HG03108 (cell line): Measurements from ENCODE around the gene SEMA4C.

Source experiments
- ATAC-seq: cut with Tn5 transposase; IDR thresholded peaks from one replicate; pipeline ENCODE4 v1.9.1; 2021; ENCODE audit warnings: moderate library complexity; ENCODE audit not compliant: unreplicated experiment

Gene SEMA4C

GRCh38 chr2:96882906-96883305, 13.0 kb upstream of the SEMA4C start:
- ATAC-seq = no peak

- ATAC-seq = no peak
Measured at GRCh38 chr2:96882230-96882629, 12.3 kb upstream of the SEMA4C start.

GRCh38 chr2:96881349-96882195, 11.7 kb upstream of the SEMA4C start:
- no peak for ATAC-seq

GRCh38 chr2:96880891-96881273, 11.0 kb upstream of the SEMA4C start:
- no peak for ATAC-seq

GRCh38 chr2:96879545-96880040, 9.7 kb upstream of the SEMA4C start:
- ATAC-seq = no peak

- no peak for ATAC-seq
Measured at GRCh38 chr2:96878796-96879544, 9.1 kb upstream of the SEMA4C start.

- no peak for ATAC-seq
Measured at GRCh38 chr2:96878171-96878570, 8.3 kb upstream of the SEMA4C start.

GRCh38 chr2:96877631-96878092, 7.8 kb upstream of the SEMA4C start:
- ATAC-seq = no peak

- no peak for ATAC-seq
Measured at GRCh38 chr2:96877042-96877451, 7.2 kb upstream of the SEMA4C start.

GRCh38 chr2:96876269-96877041, 6.6 kb upstream of the SEMA4C start:
- no peak for ATAC-seq

- no peak for ATAC-seq
Measured at GRCh38 chr2:96875498-96876268, 5.8 kb upstream of the SEMA4C start.

- ATAC-seq = peak; percentile 44
Measured at GRCh38 chr2:96874198-96874831, 4.4 kb upstream of the SEMA4C start.

GRCh38 chr2:96873651-96874096, 3.8 kb upstream of the SEMA4C start:
- ATAC-seq = no peak

- no peak for ATAC-seq
Measured at GRCh38 chr2:96872591-96873349, 2.9 kb upstream of the SEMA4C start.

GRCh38 chr2:96870626-96871255, 861 bp upstream of the SEMA4C start:
- no peak for ATAC-seq

GRCh38 chr2:96869281-96869821, 529 bp downstream of the SEMA4C start:
- no peak for ATAC-seq

GRCh38 chr2:96868555-96869280, 1.2 kb downstream of the SEMA4C start:
- no peak for ATAC-seq
